Measurements from ENCODE around the gene TRANK1. TPM values are rescaled to one million over a fixed set of nuclear protein-coding genes. Genes with fewer than 3 reads are reported as not detected.

Gene TRANK1
- total RNA-seq, 2 donors from 2014 or later, result 9.0 to 20.1 TPM

- Histone ChIP-seq H3K9me3 (ENCODE audit: control insufficient read depth, low read length) (no peaks in the 10 kb centered on the region), H3K36me3 (ENCODE audit: control insufficient read depth, insufficient read depth, low read length) (no peaks in the 10 kb centered on the region), H3K9ac (ENCODE audit: extremely low read depth, low read length, poor library complexity, severe bottlenecking) (no peak overlapping the region), H3K4me3 (ENCODE audit: low read length) (no peak overlapping the region), H3K4me1 (ENCODE audit: control insufficient read depth, insufficient read depth, low read length) (peaks cover 5% of the 10 kb centered on the region), H3K27ac (ENCODE audit: low read depth, low read length) (no peak overlapping the region), H3K27me3 (ENCODE audit: control insufficient read depth, insufficient read depth, low read length, poor library complexity, severe bottlenecking) (no peaks in the 10 kb centered on the region)
- WGBS, 2 experiments (ENCODE audit: insufficient coverage in 1 of 2, insufficient read length in 1 of 2), result 50 to 92% methylated on average over 1 to 2 of the region's 2 CpGs
- H3K27me3 Mint-ChIP-seq (ENCODE audit: insufficient read depth), result peaks cover 3% of the 10 kb centered on the region
- H3K27ac Mint-ChIP-seq, result no peak overlapping the region
- H3K4me1 Mint-ChIP-seq, result peaks cover 10% of the 10 kb centered on the region
- TF ChIP-seq, protein P1, sequence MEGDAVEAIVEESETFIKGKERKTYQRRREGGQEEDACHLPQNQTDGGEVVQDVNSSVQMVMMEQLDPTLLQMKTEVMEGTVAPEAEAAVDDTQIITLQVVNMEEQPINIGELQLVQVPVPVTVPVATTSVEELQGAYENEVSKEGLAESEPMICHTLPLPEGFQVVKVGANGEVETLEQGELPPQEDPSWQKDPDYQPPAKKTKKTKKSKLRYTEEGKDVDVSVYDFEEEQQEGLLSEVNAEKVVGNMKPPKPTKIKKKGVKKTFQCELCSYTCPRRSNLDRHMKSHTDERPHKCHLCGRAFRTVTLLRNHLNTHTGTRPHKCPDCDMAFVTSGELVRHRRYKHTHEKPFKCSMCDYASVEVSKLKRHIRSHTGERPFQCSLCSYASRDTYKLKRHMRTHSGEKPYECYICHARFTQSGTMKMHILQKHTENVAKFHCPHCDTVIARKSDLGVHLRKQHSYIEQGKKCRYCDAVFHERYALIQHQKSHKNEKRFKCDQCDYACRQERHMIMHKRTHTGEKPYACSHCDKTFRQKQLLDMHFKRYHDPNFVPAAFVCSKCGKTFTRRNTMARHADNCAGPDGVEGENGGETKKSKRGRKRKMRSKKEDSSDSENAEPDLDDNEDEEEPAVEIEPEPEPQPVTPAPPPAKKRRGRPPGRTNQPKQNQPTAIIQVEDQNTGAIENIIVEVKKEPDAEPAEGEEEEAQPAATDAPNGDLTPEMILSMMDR (conservative IDR thresholded peaks at IDR 0.05), result no peak
- DNase-seq, result peak; percentile 23
- H3K4me3 Mint-ChIP-seq, result no peak overlapping the region
- no peaks in the 10 kb centered on the region for H3K9me3 Mint-ChIP-seq
- H3K36me3 Mint-ChIP-seq (ENCODE audit: low read depth), result no peaks in the 10 kb centered on the region
Observed at GRCh38 chr3:36909181-36909580, 35.7 kb downstream of the TRANK1 start.

GRCh38 chr3:36908647-36909180 is 36.1 kb downstream of the TRANK1 start:
- Histone ChIP-seq H3K27ac (ENCODE audit: low read depth, low read length) (no peak overlapping the region), H3K36me3 (ENCODE audit: control insufficient read depth, insufficient read depth, low read length) (no peaks in the 10 kb centered on the region), H3K4me3 (ENCODE audit: low read length) (no peak overlapping the region), H3K4me1 (ENCODE audit: control insufficient read depth, insufficient read depth, low read length) (peaks cover 5% of the 10 kb centered on the region), H3K9ac (ENCODE audit: extremely low read depth, low read length, poor library complexity, severe bottlenecking) (no peak overlapping the region), H3K9me3 (ENCODE audit: control insufficient read depth, low read length) (no peaks in the 10 kb centered on the region), H3K27me3 (ENCODE audit: control insufficient read depth, insufficient read depth, low read length, poor library complexity, severe bottlenecking) (no peaks in the 10 kb centered on the region)
- peaks cover 10% of the 10 kb centered on the region for H3K4me1 Mint-ChIP-seq
- no peak overlapping the region for H3K4me3 Mint-ChIP-seq
- DNase-seq, result no peak
- H3K27ac Mint-ChIP-seq, result no peak overlapping the region
- TF ChIP-seq, protein P1 (conservative IDR thresholded peaks at IDR 0.05), result no peak
- 90% methylated on average over 1 of the region's 1 CpG; no CpG with 5 or more reads in 1 of the 2 experiments for WGBS, 2 experiments (ENCODE audit: insufficient coverage in 1 of 2, insufficient read length in 1 of 2)
- H3K27me3 Mint-ChIP-seq (ENCODE audit: insufficient read depth), result peaks cover 3% of the 10 kb centered on the region
- H3K36me3 Mint-ChIP-seq (ENCODE audit: low read depth), result no peaks in the 10 kb centered on the region
- no peaks in the 10 kb centered on the region for H3K9me3 Mint-ChIP-seq

GRCh38 chr3:36907911-36908646 is 36.8 kb downstream of the TRANK1 start:
- H3K4me3 Mint-ChIP-seq, result no peak overlapping the region
- H3K27ac ChIP-seq (ENCODE audit: low read depth, low read length), result peak overlapping the region; percentile 14
- WGBS, 2 experiments (ENCODE audit: insufficient coverage in 1 of 2, insufficient read length in 1 of 2), result 89 to 98% methylated on average over 9 to 15 of the region's 15 CpGs
- no peaks in the 10 kb centered on the region for H3K27me3 ChIP-seq (ENCODE audit: control insufficient read depth, insufficient read depth, low read length, poor library complexity, severe bottlenecking)
- H3K4me1 Mint-ChIP-seq, result peaks cover 10% of the 10 kb centered on the region
- peaks cover 5% of the 10 kb centered on the region for H3K4me1 ChIP-seq (ENCODE audit: control insufficient read depth, insufficient read depth, low read length)
- TF ChIP-seq, protein P1 (conservative IDR thresholded peaks at IDR 0.05), result no peak
- H3K36me3 Mint-ChIP-seq (ENCODE audit: low read depth), result no peaks in the 10 kb centered on the region
- no peaks in the 10 kb centered on the region for H3K9me3 ChIP-seq (ENCODE audit: control insufficient read depth, low read length)
- DNase-seq, result peak; percentile 43
- H3K4me3 ChIP-seq (ENCODE audit: low read length), result no peak overlapping the region
- H3K9me3 Mint-ChIP-seq, result no peaks in the 10 kb centered on the region
- peaks cover 3% of the 10 kb centered on the region for H3K27me3 Mint-ChIP-seq (ENCODE audit: insufficient read depth)
- no peak overlapping the region for H3K9ac ChIP-seq (ENCODE audit: extremely low read depth, low read length, poor library complexity, severe bottlenecking)
- no peak overlapping the region for H3K27ac Mint-ChIP-seq
- no peaks in the 10 kb centered on the region for H3K36me3 ChIP-seq (ENCODE audit: control insufficient read depth, insufficient read depth, low read length)
